ENCODE measurements around the gene FUCA2. TPM values are rescaled to one million over a fixed set of nuclear protein-coding genes. Genes with fewer than 3 reads are reported as not detected.

The FUCA2 gene
- total RNA-seq, 1 donor from 2014 or later, result 52.3 TPM

DNA sequence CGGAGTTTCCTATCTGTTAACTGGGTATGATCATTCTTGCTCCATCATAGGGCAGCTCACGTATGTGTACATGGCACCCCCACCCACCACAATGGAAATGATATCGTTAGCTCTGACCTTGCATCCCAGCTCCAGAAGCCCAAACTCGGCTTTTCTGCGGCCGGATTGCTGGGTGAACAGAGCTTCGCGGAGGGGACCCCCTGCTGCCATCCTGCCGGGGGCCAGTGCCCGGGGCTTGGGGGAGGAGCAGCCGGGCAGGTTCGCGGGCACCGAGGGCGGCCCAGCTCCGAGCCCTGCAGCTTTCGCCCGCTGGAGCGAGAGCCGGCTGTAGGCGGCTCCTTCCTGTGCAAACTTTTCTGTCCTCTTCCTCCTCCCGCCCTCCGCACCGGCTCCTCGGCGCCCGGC is 24.9 kb upstream of the FUCA2 start:
- no peaks in the 10 kb centered on the region for H3K9me3 Mint-ChIP-seq
- TF ChIP-seq, protein P1, sequence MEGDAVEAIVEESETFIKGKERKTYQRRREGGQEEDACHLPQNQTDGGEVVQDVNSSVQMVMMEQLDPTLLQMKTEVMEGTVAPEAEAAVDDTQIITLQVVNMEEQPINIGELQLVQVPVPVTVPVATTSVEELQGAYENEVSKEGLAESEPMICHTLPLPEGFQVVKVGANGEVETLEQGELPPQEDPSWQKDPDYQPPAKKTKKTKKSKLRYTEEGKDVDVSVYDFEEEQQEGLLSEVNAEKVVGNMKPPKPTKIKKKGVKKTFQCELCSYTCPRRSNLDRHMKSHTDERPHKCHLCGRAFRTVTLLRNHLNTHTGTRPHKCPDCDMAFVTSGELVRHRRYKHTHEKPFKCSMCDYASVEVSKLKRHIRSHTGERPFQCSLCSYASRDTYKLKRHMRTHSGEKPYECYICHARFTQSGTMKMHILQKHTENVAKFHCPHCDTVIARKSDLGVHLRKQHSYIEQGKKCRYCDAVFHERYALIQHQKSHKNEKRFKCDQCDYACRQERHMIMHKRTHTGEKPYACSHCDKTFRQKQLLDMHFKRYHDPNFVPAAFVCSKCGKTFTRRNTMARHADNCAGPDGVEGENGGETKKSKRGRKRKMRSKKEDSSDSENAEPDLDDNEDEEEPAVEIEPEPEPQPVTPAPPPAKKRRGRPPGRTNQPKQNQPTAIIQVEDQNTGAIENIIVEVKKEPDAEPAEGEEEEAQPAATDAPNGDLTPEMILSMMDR (IDR thresholded peaks at IDR 0.05; ENCODE audit: unreplicated experiment), result no peak
- H3K27ac Mint-ChIP-seq, result no peak overlapping the region
- DNase-seq (ENCODE audit: low spot score in 2 of 2, unreplicated experiment in 2 of 2), result peak in 1 of 2 experiments; percentile 60
- H3K27me3 Mint-ChIP-seq (ENCODE audit: low read depth), result peaks cover 10% of the 10 kb centered on the region
- H3K36me3 Mint-ChIP-seq, result no peaks in the 10 kb centered on the region
- H3K4me1 Mint-ChIP-seq, result peaks cover 7% of the 10 kb centered on the region
- peak overlapping the region; percentile 71 for H3K4me3 Mint-ChIP-seq

DNA sequence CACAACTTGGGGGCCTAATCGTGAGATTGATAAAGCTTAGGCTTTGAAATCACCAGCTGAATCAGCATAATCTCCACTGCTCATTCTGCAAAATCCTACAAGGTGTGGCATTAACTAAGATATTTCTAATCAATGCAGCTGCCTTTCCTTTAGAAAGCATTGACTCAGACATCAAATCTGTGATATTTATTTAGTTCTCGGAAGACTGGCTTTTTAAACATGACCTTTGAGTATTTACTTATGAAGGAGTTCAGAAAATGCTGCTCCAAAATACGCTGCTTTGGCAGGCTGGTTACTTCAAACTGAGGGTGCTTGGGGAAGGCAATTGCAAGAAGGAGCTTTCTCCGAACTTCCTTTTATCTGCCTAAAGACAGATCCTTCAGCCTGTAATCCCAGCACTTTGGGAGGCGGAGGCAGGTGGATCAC is 23.7 kb upstream of the FUCA2 start:
- Mint-ChIP-seq H3K36me3 (no peaks in the 10 kb centered on the region), H3K27ac (no peak overlapping the region), H3K4me1 (peaks cover 7% of the 10 kb centered on the region), H3K27me3 (ENCODE audit: low read depth) (peaks cover 10% of the 10 kb centered on the region), H3K4me3 (no peak overlapping the region), H3K9me3 (no peaks in the 10 kb centered on the region)
- TF ChIP-seq, protein P1 (IDR thresholded peaks at IDR 0.05; ENCODE audit: unreplicated experiment), result no peak
- no peak for DNase-seq (ENCODE audit: low spot score in 2 of 2, unreplicated experiment in 2 of 2)

DNA sequence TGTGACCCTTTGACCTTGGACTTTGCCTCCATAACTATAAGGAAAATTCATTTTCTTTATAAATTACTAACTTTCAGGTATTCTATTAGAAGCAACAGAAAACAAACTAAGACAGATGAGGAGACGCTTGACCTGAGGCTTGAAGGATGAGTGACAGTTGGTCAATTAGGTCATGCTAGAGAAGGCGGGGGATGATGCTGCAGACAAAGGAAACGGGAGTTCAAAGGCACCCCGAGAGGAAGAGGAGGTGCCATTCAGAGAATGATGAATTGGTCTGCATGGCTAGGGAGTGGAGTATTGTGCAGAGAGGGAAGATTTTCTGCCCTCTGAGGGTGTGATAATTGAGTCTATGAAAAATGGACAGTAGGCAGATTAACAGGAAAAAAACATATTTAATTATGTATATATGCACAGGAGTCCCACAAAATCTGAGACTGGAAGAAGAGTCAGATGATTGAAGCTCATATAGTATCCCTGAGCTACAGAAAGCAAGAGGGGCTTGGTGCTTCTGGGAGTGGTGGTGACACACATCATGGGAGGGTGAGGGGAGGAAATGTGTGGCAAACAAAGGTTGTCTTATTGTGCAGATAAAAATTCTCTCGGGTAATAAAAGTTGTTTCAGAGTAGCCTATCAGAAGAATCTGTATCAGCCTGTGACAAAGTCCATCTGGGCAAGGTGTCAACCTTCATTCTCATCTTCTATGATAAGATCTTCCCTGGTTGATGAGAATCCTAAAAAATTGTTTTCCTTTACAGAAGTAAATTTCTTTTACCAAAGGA is 20.4 kb upstream of the FUCA2 start:
- Mint-ChIP-seq H3K27ac (no peak overlapping the region), H3K27me3 (ENCODE audit: low read depth) (peaks cover 10% of the 10 kb centered on the region), H3K36me3 (no peaks in the 10 kb centered on the region), H3K4me3 (no peak overlapping the region), H3K4me1 (peaks cover 4% of the 10 kb centered on the region), H3K9me3 (no peaks in the 10 kb centered on the region)
- DNase-seq (ENCODE audit: low spot score in 2 of 2, unreplicated experiment in 2 of 2), result no peak
- TF ChIP-seq, protein P1 (IDR thresholded peaks at IDR 0.05; ENCODE audit: unreplicated experiment), result no peak

DNA sequence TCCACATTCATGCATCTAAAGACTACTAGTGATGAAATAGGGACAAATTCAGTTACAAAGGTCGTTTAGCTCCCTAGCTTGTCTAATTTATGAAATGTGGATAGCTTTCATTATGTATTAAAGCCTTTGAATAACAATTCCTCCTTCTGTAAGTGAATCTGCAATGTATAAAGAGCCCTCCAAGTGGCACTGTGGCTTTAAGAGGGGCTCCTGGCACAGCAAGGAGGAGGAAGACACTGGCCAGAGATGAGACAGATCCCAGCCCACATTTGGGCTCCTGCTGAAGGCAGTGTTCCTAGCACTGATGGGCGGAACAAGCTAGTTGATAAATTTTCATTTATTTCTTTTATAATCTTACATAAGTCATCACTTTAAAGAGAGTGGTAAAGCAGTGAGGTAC is 17.6 kb upstream of the FUCA2 start:
- H3K36me3 Mint-ChIP-seq, result no peaks in the 10 kb centered on the region
- no peak overlapping the region for H3K4me3 Mint-ChIP-seq
- no peak for DNase-seq (ENCODE audit: low spot score in 2 of 2, unreplicated experiment in 2 of 2)
- H3K27me3 Mint-ChIP-seq (ENCODE audit: low read depth), result no peaks in the 10 kb centered on the region
- no peaks in the 10 kb centered on the region for H3K9me3 Mint-ChIP-seq
- H3K4me1 Mint-ChIP-seq, result peaks cover 4% of the 10 kb centered on the region
- TF ChIP-seq, protein P1 (IDR thresholded peaks at IDR 0.05; ENCODE audit: unreplicated experiment), result no peak
- no peak overlapping the region for H3K27ac Mint-ChIP-seq

DNA sequence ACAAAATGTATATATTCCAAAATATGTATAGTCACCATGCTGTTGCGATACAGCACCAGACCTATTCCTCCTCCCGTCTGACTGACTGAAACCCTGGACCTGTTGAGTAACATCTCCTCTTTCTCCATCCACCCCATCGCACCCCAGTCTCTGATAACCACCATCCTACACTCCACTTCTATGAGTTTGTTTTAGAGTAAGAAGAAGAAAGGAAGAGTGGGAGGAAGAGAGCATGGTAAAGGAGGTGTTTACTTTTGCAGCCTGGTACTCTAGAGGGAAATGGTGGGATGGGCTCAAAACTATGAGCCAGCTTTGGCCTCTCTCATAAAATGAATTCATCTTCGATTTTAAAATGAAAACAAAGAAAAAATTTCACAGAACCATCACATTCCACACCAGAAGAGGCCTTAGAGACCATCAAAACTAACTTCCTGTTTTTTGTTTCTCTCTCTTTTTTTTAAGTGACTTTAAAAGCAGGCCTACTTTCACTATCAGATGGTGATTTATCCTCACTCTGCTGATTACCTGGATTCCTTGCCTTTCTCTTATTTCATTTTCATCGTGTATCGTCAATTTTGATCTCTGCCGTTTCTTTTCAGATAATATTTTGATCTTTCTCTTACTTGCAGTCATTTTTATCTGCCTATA is 16.8 kb upstream of the FUCA2 start:
- no peak for DNase-seq (ENCODE audit: low spot score in 2 of 2, unreplicated experiment in 2 of 2)
- H3K9me3 Mint-ChIP-seq, result no peaks in the 10 kb centered on the region
- H3K4me3 Mint-ChIP-seq, result no peak overlapping the region
- no peaks in the 10 kb centered on the region for H3K36me3 Mint-ChIP-seq
- peak overlapping the region; percentile 7 for H3K27ac Mint-ChIP-seq
- H3K4me1 Mint-ChIP-seq, result peaks cover 5% of the 10 kb centered on the region
- no peaks in the 10 kb centered on the region for H3K27me3 Mint-ChIP-seq (ENCODE audit: low read depth)
- TF ChIP-seq, protein P1 (IDR thresholded peaks at IDR 0.05; ENCODE audit: unreplicated experiment), result no peak

Data from mesothelial cell of epicardium (in vitro differentiated cells).